Head of caudate nucleus (tissue), 42 donors: ENCODE results near the gene WDR47.
"Not testable (repeated sequence)": the region's sequence is repeated elsewhere in the genome, so short reads cannot be mapped to it uniquely, and the experiment has no call there.

ENCODE experiments used
- DNase-seq, 42 donors: peaks; one replicate each; pipeline versions ENCODE4 v3.0.0 to v3.0.0-alpha.2; 2020 to 2021; ENCODE audit warnings: mixed read lengths in 7 of 42
- intact Hi-C: fragments of 100-400 bp; cut with DNase I; formaldehyde crosslinking; loops from one replicate; pipeline ENCODE4 v1.15.0; 2022

WDR47 gene

DNA sequence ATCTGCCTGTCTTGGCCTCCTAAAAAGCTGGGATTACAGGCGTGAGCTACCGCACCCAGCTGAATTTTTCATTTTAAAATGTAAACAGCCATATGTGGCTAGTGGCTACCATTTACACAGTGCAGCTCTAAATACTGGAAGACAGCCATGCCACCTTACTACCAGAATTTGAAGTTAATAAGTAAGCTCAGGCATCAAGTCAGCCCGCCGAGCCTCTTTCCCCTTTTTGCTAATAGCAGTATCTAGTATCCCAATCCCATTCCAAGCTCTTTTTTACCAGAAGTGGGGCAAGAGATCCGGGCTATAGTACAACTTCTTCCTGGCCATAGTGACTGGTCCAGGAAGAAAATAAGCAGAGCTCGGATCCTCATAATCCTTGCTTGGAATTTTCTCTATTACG is 18.8 kb upstream of the WDR47 start:
- intact Hi-C loops, result no loop called here
- DNase-seq, result no peak

DNA sequence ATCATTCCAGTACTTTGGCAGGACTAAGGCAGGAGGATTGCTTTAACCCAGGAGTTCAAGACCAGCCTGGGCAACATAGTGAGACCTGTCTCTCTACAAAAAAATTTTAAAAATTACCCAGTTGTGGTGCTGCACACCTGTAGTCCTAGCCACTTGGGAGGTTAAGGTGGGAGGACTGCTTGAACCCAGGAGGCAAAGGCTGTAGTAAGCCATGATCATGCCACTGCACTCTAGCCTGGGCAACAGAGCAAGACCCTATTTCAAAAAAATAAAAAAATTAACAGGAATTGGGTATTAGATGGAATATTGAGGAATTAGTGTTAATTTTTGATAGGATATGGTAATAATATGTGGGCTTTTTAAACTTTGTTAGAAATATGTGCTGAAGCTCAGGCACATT is 17.1 kb upstream of the WDR47 start:
- DNase-seq, result no peak
- intact Hi-C loops, result no loop called here

DNA sequence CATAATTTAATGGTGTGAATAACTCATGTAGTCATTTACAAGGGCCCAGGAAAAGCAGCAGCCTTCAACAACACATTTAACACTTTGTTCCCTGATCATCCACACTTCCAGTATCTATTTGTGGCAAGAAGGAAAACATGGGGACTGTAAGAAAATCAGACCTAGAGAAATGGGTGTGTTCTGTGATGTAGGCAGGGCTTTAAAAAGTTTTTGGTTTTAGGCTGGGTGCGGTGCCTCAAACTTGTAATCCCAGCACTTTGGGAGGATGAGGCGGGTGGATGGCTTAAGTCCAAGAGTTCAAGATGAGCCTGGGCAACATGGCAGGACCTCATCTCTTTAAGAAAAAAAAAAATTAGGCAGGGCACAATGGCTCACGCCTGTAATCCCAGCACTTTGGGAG is 14.2 kb upstream of the WDR47 start:
- intact Hi-C loops, result no loop called here
- peak in 1 of 42 donors; percentile 8 for DNase-seq

- intact Hi-C loops, result not testable (repeated sequence)
- peak in 1 of 42 donors; percentile 13 for DNase-seq
These were observed 10.2 kb upstream of the WDR47 start for GRCh38 chr1:109052145-109052544.

GRCh38 chr1:109050228-109050995 is 8.5 kb upstream of the WDR47 start:
- no peak for DNase-seq
- intact Hi-C loops, result no loop called here

- intact Hi-C loops, result no loop called here
- DNase-seq, result no peak
These were observed 6.4 kb upstream of the WDR47 start for GRCh38 chr1:109048335-109048734.

GRCh38 chr1:109047339-109047738 is 5.4 kb upstream of the WDR47 start:
- DNase-seq, result no peak
- intact Hi-C loops, result no loop called here

DNA sequence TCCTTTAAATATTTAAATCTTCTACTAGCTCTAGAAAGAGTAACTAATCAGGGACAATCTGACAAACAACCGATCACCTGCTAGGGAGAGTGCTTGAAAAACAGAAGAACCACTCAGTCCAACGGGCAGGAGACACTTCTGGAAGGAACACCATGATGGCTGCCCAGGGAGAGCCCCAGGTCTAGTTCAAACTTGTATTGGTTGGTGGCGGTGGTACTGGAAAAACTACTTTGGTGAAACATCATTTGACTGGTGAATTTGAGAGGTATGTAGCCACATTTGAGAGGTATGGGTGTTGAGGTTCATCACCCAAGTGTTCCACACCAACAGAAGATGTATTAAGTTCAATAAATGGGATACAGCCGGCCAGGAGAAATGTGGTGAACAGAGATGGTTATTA is 4.8 kb upstream of the WDR47 start:
- intact Hi-C loops, result no loop called here
- no peak for DNase-seq

DNA sequence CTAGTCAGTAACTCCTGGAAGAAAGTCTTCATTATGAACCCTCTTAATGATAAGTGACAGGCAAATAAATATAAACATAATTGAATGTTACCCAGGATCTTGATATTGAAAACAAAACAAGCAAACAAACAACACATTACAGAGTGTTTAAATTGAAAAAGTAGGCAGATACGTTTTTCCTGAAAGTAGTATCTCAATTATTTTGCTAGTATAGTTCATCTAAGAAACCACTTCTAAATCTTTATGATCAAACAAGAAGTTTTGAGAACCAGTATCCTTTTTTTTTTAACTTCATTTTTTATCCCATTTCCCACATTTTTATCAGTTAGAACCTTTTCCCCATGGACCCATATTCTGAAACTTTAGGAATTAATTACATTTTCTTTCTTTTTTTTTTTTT is 3.7 kb upstream of the WDR47 start:
- no peak for DNase-seq
- intact Hi-C loops, result no loop called here

- DNase-seq, result peak in 37 of 42 donors; percentile 6 to 62 (median 32)
- intact Hi-C loops, result no loop called here
These were observed 797 bp downstream of the WDR47 start for GRCh38 chr1:109040989-109041620.

- intact Hi-C loops, result no loop called here
- DNase-seq, result no peak
These were observed 1.3 kb downstream of the WDR47 start for GRCh38 chr1:109040627-109040988.

DNA sequence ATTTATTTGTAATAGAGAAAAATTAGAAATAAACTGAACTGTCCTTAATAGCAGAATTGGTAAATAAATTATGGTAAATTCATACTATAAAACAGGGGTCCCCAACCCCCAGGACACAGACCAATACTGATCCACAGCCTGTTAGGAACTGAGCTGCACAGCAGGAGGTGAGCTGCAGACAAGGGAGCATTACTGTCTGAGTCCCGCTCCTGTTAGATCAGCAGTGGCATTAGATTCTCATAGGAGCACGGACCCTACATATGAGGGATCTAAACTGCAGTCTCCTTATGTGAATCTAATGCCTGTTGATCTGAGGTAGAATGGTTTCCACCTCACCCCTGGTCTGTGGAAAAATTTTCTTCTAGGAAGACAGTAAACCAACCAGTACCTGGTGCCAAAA is 7.5 kb downstream of the WDR47 start:
- intact Hi-C loops, result loop anchor here (10.0 kb wide), 1 partner anchor 70 kb away; the partner anchor contains the start of gene CLCC1
- DNase-seq, result peak in 1 of 42 donors; percentile 36

- DNase-seq, result peak in 1 of 42 donors; percentile 38
These were observed 12.4 kb downstream of the WDR47 start for GRCh38 chr1:109029493-109029892.

DNA sequence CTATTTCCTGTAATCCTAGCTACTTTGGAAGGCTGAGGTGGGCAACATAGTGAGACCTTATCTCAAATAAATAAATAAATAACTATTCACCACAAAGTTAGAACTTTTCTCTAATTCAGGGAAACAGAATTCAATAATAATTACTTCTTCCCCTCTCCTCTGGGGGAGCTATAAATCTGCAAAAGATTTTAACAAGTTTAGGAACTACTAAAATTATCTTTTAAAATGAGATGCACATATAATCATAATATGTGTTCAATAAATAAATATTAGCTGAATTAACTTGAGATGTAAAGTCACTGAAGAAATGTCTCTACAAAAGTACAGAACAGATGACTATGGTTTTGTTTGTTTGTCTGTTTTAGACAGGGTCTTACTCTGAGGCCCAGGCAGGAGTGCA is 14.1 kb downstream of the WDR47 start:
- intact Hi-C loops, result no loop called here
- DNase-seq, result no peak

More at GRCh38 chr1:109029493-109029892, 12.4 kb downstream of the WDR47 start:
- intact Hi-C loops, result not testable (repeated sequence)

DNA sequence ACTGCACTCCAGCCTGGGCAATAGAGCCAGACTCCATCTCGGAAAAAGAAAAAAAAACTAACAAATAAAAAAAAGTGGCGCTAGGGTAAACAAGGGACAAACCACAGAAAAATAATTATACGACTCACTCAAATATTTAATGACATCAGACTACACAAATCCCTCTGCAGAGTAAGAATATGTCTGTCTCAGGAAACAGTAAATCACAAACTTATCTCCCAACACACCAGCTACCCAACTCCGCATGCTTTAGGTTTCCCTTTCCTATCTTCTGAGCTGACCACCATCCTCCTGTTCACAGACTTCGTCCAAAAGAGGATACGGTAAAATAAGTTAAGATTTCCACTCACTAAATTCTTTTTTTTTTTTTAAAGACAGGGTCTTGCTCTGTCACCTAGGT is 16.2 kb downstream of the WDR47 start:
- intact Hi-C loops, result no loop called here
- no peak for DNase-seq

- peak in 1 of 42 donors; percentile 13 for DNase-seq
- intact Hi-C loops, result no loop called here
These were observed 17.3 kb downstream of the WDR47 start for GRCh38 chr1:109024646-109025045.

- peak in 1 of 42 donors; percentile 9 for DNase-seq
- intact Hi-C loops, result no loop called here
These were observed 21.1 kb downstream of the WDR47 start for GRCh38 chr1:109020693-109021257.

DNA sequence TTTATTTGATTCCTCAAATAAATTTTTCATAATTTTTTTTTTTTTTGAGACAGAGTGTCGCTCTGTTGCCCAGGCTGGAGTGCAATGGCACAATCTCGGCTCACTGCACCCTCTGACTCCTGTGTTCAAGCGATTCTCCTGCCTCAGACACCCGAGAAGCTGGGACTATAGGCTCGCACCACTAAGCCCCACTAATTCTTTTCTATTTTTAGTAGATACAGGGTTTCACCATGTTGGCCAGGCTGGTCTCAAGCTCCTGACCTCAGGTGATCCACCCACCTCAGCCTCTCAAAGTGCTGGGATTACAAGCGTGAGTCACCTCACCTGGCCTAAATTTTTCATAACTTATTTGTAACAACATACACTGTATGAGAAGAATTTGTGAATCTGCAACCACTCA is 24.2 kb downstream of the WDR47 start:
- intact Hi-C loops, result not testable (repeated sequence)

GRCh38 chr1:109017134-109017533 is 24.8 kb downstream of the WDR47 start:
- no peak for DNase-seq
- intact Hi-C loops, result no loop called here

More for the DNA sequence above, 24.2 kb downstream of the WDR47 start:
- not testable (repeated sequence) for DNase-seq

GRCh38 chr1:109011335-109011734 is 30.6 kb downstream of the WDR47 start:
- intact Hi-C loops, result no loop called here
- DNase-seq, result peak in 3 of 42 donors; percentile 7 to 24 (median 18)
